HepG2 (cell line): ENCODE results near the gene TSACC. TPM values are rescaled to one million over a fixed set of nuclear protein-coding genes. Genes with fewer than 3 reads are reported as not detected.

Source experiments
- ISL2 ChIP-seq: sonication (generic); formaldehyde crosslinking; IDR thresholded peaks from 2 replicates; pipeline ENCODE4 v1.5.0; 2020; ENCODE audit warnings: missing genetic modification reagents
- MAF1 ChIP-seq: sonication (generic); formaldehyde crosslinking; IDR thresholded peaks from 2 replicates; pipeline ENCODE4 v1.5.0; 2020; ENCODE audit warnings: missing genetic modification reagents, borderline replicate concordance
- NFYC ChIP-seq: IDR thresholded peaks from 2 replicates; pipeline ENCODE4 v1.6.1; 2016; ENCODE audit warnings: missing genetic modification reagents, missing compliant biosample characterization
- NR2F6 ChIP-seq, 2 experiments: IDR thresholded peaks; 2 replicates each; pipeline ENCODE4 v1.6.1; 2016; ENCODE audit warnings: antibody characterized with exemption in 1 of 2, mild to moderate bottlenecking in 1 of 2
- POLR2A ChIP-seq, 2 experiments: IDR thresholded peaks; 2 replicates each; pipeline ENCODE4 v1.6.1; 2011; ENCODE audit warnings: low read depth in 2 of 2, low read length in 2 of 2, mild to moderate bottlenecking in 1 of 2, moderate library complexity in 1 of 2; ENCODE audit not compliant: insufficient read depth in 1 of 2
- SAP130 ChIP-seq: IDR thresholded peaks from 2 replicates; pipeline ENCODE4 v1.6.1; 2016; ENCODE audit warnings: low read depth
- SRSF1 ChIP-seq: fragments of 200-400 bp; formaldehyde crosslinking; optimal IDR thresholded peaks from 2 replicates; pipeline ENCODE3; 2017; ENCODE audit warnings: mild to moderate bottlenecking, low read depth, low read length, moderate library complexity
- THAP11 ChIP-seq: IDR thresholded peaks from 2 replicates; pipeline ENCODE4 v1.6.1; 2016; ENCODE audit warnings: missing biosample characterization, missing genetic modification reagents
- ZBTB3 ChIP-seq: sonication (generic); formaldehyde crosslinking; IDR thresholded peaks from 2 replicates; pipeline ENCODE4 v1.4.0; 2020; ENCODE audit warnings: low read depth, mild to moderate bottlenecking, moderate library complexity, missing genetic modification reagents, borderline replicate concordance
- ZKSCAN8 ChIP-seq: IDR thresholded peaks from 2 replicates; pipeline ENCODE4 v1.6.1; 2016; ENCODE audit warnings: borderline replicate concordance, missing genetic modification reagents, missing compliant biosample characterization
- ZNF614 ChIP-seq: IDR thresholded peaks from 2 replicates; pipeline ENCODE4 v1.6.1; 2018; ENCODE audit warnings: missing biosample characterization, missing genetic modification reagents, inconsistent platforms, borderline replicate concordance
- polyA plus RNA-seq, 8 experiments: library from polyadenylated mRNA; depleted of rRNA in 3 of 8; stranded (reverse) in 7 of 8; unstranded in 1 of 8; fragments of >200 nt; fragmentation: Illumina TruSeq in 4 of 8; extraction: Trizol in 4 of 8; gene quantifications; 2 replicates each; pipeline versions ENCODE4 v1.2.1 to v1.2.3, GENCODE V29; 2011 to 2016; ENCODE audit warnings: low read depth in 4 of 8, missing spikeins in 1 of 8, mixed read lengths in 1 of 8; ENCODE audit not compliant: insufficient read depth in 1 of 8
- total RNA-seq, 5 experiments: library from RNA; depleted of rRNA; stranded (reverse); fragments of >200 nt; fragmentation: Illumina TruSeq; extraction: Trizol; gene quantifications; 2 replicates each; pipeline ENCODE4 v1.2.3, GENCODE V29; 2016; ENCODE audit warnings: low read depth in 1 of 5
- TF ChIP-seq, protein P1 (sequence below): sonication (generic); formaldehyde crosslinking; IDR thresholded peaks from 2 replicates; pipeline ENCODE4 v1.9.0; 2021; ENCODE audit warnings: mild to moderate bottlenecking, missing genetic modification reagents
- TF ChIP-seq, protein P2 (sequence below): sonication (generic); formaldehyde crosslinking; IDR thresholded peaks from 2 replicates; pipeline ENCODE4 v1.4.0; 2020; ENCODE audit warnings: mild to moderate bottlenecking, low read depth, missing genetic modification reagents
- TF ChIP-seq, protein P3 (sequence below): sonication (generic); formaldehyde crosslinking; IDR thresholded peaks from 2 replicates; pipeline ENCODE4 v1.4.0; 2020; ENCODE audit warnings: missing genetic modification reagents
- TF ChIP-seq, protein P4 (sequence below): fragments of 450-650 bp; IDR thresholded peaks from 2 replicates; pipeline ENCODE4 v1.6.1; 2017; ENCODE audit warnings: mild to moderate bottlenecking

The TSACC gene
- total and polyA plus RNA-seq, 2 of the 13 experiments (the other 11 are each of a cell fraction or from before 2014, with no cell fraction given) = 1.5 to 2.6 TPM

DNA sequence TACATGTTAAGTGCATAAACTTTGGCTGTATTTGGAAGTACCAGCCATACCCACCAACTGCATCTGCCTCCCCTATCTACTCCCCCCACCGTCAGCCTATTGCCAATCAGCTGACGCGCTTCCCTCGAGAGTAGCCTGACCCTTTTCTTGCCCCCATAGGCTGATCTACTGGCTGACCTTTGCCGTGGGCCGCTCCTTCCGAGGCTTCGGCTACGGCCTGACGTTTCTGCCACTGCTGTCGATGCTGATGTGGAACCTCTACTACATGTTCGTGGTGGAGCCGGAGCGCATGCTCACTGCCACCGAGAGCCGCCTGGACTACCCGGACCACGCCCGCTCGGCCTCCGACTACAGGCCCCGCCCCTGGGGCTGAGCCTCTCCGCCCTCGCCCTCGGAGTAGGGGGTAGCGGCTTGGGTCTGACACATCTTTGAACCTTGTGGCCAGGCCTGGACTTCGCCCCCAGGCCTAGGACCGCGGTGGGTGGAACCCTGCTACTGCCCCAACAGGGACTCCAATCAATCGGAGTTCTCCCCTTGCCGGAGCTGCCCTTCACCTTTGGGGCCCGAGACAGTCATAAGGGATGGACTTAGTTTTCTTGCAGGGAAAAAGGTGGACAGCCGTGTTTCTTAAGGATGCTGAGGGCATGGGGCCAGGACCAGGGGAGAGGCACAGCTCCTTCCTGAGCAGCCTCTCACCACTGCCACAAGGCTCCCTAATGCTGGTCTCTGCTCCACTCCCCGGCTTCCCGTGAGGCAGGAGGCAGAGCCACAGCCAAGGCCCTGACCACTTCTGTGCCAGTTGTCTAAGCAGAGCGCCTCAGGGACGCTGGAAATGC, 46.9 kb upstream of the TSACC start (continued):
- TF ChIP-seq ZBTB3 (CRISPR knock-in tag) (no peak), POLR2A (IDR thresholded peaks at IDR 0.05; ENCODE audit: insufficient read depth in 1 of 2, low read depth in 2 of 2, low read length in 2 of 2) (peak; percentile 85 to 89), ZKSCAN8 (CRISPR knock-in tag) (no peak; the same call in 1 of the 2 replicates), SRSF1 (peak; percentile 67), THAP11 (CRISPR knock-in tag) (peak; percentile 81), ISL2 (peak; percentile 49; the same call in 1 of the 2 replicates), SAP130 (CRISPR knock-in tag) (peak; percentile 93), NR2F6 (IDR thresholded peaks at IDR 0.05) (peak; percentile 53; the same call in 1 of the 2 replicates), NR2F6 (CRISPR knock-in tag; IDR thresholded peaks at IDR 0.05) (peak; percentile 59; the same call in 1 of the 2 replicates), MAF1 (CRISPR knock-in tag) (no peak), ZNF614 (peak; percentile 82; the same call in 1 of the 2 replicates), NFYC (CRISPR knock-in tag) (0 out of 2 replicates have a peak, but pooled peaks have one; percentile 12)
- TF ChIP-seq, protein P1, sequence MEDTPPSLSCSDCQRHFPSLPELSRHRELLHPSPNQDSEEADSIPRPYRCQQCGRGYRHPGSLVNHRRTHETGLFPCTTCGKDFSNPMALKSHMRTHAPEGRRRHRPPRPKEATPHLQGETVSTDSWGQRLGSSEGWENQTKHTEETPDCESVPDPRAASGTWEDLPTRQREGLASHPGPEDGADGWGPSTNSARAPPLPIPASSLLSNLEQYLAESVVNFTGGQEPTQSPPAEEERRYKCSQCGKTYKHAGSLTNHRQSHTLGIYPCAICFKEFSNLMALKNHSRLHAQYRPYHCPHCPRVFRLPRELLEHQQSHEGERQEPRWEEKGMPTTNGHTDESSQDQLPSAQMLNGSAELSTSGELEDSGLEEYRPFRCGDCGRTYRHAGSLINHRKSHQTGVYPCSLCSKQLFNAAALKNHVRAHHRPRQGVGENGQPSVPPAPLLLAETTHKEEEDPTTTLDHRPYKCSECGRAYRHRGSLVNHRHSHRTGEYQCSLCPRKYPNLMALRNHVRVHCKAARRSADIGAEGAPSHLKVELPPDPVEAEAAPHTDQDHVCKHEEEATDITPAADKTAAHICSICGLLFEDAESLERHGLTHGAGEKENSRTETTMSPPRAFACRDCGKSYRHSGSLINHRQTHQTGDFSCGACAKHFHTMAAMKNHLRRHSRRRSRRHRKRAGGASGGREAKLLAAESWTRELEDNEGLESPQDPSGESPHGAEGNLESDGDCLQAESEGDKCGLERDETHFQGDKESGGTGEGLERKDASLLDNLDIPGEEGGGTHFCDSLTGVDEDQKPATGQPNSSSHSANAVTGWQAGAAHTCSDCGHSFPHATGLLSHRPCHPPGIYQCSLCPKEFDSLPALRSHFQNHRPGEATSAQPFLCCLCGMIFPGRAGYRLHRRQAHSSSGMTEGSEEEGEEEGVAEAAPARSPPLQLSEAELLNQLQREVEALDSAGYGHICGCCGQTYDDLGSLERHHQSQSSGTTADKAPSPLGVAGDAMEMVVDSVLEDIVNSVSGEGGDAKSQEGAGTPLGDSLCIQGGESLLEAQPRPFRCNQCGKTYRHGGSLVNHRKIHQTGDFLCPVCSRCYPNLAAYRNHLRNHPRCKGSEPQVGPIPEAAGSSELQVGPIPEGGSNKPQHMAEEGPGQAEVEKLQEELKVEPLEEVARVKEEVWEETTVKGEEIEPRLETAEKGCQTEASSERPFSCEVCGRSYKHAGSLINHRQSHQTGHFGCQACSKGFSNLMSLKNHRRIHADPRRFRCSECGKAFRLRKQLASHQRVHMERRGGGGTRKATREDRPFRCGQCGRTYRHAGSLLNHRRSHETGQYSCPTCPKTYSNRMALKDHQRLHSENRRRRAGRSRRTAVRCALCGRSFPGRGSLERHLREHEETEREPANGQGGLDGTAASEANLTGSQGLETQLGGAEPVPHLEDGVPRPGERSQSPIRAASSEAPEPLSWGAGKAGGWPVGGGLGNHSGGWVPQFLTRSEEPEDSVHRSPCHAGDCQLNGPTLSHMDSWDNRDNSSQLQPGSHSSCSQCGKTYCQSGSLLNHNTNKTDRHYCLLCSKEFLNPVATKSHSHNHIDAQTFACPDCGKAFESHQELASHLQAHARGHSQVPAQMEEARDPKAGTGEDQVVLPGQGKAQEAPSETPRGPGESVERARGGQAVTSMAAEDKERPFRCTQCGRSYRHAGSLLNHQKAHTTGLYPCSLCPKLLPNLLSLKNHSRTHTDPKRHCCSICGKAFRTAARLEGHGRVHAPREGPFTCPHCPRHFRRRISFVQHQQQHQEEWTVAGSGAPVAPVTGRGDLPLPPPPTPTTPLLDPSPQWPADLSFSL = no peak
- TF ChIP-seq, protein P2, sequence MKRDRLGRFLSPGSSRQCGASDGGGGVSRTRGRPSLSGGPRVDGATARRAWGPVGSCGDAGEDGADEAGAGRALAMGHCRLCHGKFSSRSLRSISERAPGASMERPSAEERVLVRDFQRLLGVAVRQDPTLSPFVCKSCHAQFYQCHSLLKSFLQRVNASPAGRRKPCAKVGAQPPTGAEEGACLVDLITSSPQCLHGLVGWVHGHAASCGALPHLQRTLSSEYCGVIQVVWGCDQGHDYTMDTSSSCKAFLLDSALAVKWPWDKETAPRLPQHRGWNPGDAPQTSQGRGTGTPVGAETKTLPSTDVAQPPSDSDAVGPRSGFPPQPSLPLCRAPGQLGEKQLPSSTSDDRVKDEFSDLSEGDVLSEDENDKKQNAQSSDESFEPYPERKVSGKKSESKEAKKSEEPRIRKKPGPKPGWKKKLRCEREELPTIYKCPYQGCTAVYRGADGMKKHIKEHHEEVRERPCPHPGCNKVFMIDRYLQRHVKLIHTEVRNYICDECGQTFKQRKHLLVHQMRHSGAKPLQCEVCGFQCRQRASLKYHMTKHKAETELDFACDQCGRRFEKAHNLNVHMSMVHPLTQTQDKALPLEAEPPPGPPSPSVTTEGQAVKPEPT (CRISPR knock-in tag) = 0 out of 2 replicates have a peak, but pooled peaks have one; percentile 29
- TF ChIP-seq, protein P3, sequence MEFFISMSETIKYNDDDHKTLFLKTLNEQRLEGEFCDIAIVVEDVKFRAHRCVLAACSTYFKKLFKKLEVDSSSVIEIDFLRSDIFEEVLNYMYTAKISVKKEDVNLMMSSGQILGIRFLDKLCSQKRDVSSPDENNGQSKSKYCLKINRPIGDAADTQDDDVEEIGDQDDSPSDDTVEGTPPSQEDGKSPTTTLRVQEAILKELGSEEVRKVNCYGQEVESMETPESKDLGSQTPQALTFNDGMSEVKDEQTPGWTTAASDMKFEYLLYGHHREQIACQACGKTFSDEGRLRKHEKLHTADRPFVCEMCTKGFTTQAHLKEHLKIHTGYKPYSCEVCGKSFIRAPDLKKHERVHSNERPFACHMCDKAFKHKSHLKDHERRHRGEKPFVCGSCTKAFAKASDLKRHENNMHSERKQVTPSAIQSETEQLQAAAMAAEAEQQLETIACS (CRISPR knock-in tag) = no peak
- TF ChIP-seq, protein P4, sequence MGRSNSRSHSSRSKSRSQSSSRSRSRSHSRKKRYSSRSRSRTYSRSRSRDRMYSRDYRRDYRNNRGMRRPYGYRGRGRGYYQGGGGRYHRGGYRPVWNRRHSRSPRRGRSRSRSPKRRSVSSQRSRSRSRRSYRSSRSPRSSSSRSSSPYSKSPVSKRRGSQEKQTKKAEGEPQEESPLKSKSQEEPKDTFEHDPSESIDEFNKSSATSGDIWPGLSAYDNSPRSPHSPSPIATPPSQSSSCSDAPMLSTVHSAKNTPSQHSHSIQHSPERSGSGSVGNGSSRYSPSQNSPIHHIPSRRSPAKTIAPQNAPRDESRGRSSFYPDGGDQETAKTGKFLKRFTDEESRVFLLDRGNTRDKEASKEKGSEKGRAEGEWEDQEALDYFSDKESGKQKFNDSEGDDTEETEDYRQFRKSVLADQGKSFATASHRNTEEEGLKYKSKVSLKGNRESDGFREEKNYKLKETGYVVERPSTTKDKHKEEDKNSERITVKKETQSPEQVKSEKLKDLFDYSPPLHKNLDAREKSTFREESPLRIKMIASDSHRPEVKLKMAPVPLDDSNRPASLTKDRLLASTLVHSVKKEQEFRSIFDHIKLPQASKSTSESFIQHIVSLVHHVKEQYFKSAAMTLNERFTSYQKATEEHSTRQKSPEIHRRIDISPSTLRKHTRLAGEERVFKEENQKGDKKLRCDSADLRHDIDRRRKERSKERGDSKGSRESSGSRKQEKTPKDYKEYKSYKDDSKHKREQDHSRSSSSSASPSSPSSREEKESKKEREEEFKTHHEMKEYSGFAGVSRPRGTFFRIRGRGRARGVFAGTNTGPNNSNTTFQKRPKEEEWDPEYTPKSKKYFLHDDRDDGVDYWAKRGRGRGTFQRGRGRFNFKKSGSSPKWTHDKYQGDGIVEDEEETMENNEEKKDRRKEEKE = no peak
